HCT116 (cell line): Measurements from ENCODE around the gene PBX1.

Experiments used
- EZH2phosphoT487 ChIP-seq: fragments of 200-600 bp; IDR thresholded peaks from 2 replicates; pipeline ENCODE4 v1.6.1; 2018; ENCODE audit warnings: antibody characterized with exemption, borderline replicate concordance
- POLR2A ChIP-seq: IDR thresholded peaks from 2 replicates; pipeline ENCODE4 v1.7.0; 2011; ENCODE audit warnings: borderline replicate concordance; ENCODE audit not compliant: insufficient read depth, insufficient read length; ENCODE audit errors: extremely low read depth
- POLR2AphosphoS5 ChIP-seq: IDR thresholded peaks from 2 replicates; pipeline ENCODE4 v1.6.1; 2011; ENCODE audit warnings: mild to moderate bottlenecking, low read depth, low read length, moderate library complexity
- TF ChIP-seq, protein P1 (sequence below): IDR thresholded peaks from 2 replicates; pipeline ENCODE4 v1.6.1; 2012; ENCODE audit warnings: low read depth
- TF ChIP-seq, protein P2 (sequence below), 3 experiments: fragments of 200-600 bp in 1 of 3; sonication (generic) in 1 of 3; IDR thresholded peaks in 2 of 3; conservative IDR thresholded peaks in 1 of 3; 2 replicates each; pipeline ENCODE4 v1.5.1; 2012 to 2017; ENCODE audit warnings: low read depth in 2 of 3, low read length in 2 of 3, antibody characterized with exemption in 1 of 3, borderline replicate concordance in 1 of 3, control low read depth in 1 of 3, mild to moderate bottlenecking in 1 of 3, mixed read lengths in 1 of 3, mixed run types in 1 of 3, moderate library complexity in 1 of 3; ENCODE audit not compliant: insufficient read depth in 1 of 3

DNA sequence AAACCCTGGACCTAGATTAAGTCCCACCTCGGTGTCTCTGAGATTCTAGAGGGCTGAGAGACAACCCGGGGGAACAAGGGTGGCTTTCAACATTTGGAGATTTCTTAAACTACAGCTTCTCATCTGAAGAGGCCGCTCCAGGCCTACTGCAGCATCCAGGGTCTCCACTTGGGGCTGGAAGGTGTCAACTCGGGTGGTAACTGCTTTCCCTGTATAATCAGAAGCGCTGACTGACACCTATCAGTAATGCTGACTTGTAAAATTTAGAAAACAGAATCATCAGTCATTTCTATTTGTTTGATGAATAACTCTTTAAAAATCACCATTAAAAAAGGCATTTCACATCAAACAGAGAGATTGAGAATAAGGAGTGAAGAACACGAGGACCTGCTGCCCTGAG, 226.0 kb downstream of the PBX1 start:
- TF ChIP-seq POLR2A (no peak), EZH2phosphoT487 (no peak), POLR2AphosphoS5 (no peak)
- TF ChIP-seq, protein P1, sequence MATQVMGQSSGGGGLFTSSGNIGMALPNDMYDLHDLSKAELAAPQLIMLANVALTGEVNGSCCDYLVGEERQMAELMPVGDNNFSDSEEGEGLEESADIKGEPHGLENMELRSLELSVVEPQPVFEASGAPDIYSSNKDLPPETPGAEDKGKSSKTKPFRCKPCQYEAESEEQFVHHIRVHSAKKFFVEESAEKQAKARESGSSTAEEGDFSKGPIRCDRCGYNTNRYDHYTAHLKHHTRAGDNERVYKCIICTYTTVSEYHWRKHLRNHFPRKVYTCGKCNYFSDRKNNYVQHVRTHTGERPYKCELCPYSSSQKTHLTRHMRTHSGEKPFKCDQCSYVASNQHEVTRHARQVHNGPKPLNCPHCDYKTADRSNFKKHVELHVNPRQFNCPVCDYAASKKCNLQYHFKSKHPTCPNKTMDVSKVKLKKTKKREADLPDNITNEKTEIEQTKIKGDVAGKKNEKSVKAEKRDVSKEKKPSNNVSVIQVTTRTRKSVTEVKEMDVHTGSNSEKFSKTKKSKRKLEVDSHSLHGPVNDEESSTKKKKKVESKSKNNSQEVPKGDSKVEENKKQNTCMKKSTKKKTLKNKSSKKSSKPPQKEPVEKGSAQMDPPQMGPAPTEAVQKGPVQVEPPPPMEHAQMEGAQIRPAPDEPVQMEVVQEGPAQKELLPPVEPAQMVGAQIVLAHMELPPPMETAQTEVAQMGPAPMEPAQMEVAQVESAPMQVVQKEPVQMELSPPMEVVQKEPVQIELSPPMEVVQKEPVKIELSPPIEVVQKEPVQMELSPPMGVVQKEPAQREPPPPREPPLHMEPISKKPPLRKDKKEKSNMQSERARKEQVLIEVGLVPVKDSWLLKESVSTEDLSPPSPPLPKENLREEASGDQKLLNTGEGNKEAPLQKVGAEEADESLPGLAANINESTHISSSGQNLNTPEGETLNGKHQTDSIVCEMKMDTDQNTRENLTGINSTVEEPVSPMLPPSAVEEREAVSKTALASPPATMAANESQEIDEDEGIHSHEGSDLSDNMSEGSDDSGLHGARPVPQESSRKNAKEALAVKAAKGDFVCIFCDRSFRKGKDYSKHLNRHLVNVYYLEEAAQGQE = no peak
- TF ChIP-seq, protein P2, sequence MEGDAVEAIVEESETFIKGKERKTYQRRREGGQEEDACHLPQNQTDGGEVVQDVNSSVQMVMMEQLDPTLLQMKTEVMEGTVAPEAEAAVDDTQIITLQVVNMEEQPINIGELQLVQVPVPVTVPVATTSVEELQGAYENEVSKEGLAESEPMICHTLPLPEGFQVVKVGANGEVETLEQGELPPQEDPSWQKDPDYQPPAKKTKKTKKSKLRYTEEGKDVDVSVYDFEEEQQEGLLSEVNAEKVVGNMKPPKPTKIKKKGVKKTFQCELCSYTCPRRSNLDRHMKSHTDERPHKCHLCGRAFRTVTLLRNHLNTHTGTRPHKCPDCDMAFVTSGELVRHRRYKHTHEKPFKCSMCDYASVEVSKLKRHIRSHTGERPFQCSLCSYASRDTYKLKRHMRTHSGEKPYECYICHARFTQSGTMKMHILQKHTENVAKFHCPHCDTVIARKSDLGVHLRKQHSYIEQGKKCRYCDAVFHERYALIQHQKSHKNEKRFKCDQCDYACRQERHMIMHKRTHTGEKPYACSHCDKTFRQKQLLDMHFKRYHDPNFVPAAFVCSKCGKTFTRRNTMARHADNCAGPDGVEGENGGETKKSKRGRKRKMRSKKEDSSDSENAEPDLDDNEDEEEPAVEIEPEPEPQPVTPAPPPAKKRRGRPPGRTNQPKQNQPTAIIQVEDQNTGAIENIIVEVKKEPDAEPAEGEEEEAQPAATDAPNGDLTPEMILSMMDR (IDR thresholded peaks at IDR 0.05 in 2 of 3, conservative IDR thresholded peaks at IDR 0.05 in 1 of 3; ENCODE audit: borderline replicate concordance in 1 of 3, insufficient read depth in 1 of 3, low read depth in 2 of 3, low read length in 2 of 3) = no peak
